Activated CD4-positive, alpha-beta T cell treated with anti-CD3 and anti-CD28 coated beads, Interleukin-2, amount 50 U/mL, for 1 hour (primary cell): ENCODE measurements around the gene TRMT5.

Source experiments
- DNase-seq: peaks from one replicate; pipeline ENCODE4 v3.0.0-alpha.2; 2020

The TRMT5 gene

GRCh38 chr14:60964904-60965303 is 16.0 kb downstream of the TRMT5 start:
- no peak for DNase-seq

GRCh38 chr14:60963761-60964160 is 17.1 kb downstream of the TRMT5 start:
- no peak for DNase-seq

GRCh38 chr14:60958146-60958545 is 22.7 kb downstream of the TRMT5 start:
- DNase-seq = no peak

GRCh38 chr14:60956632-60957031 is 24.2 kb downstream of the TRMT5 start:
- no peak for DNase-seq

GRCh38 chr14:60956202-60956601 is 24.7 kb downstream of the TRMT5 start:
- DNase-seq = no peak

GRCh38 chr14:60951776-60952435 is 29.0 kb downstream of the TRMT5 start:
- DNase-seq = no peak

GRCh38 chr14:60946773-60947172 is 34.1 kb downstream of the TRMT5 start:
- DNase-seq = no peak

- no peak for DNase-seq
Measured at GRCh38 chr14:60945984-60946383, 34.9 kb downstream of the TRMT5 start.

- DNase-seq = no peak
Measured at GRCh38 chr14:60944204-60944603, 36.7 kb downstream of the TRMT5 start.

- no peak for DNase-seq
Measured at GRCh38 chr14:60943637-60944032, 37.2 kb downstream of the TRMT5 start.

- DNase-seq = no peak
Measured at GRCh38 chr14:60935319-60935718, 45.6 kb downstream of the TRMT5 start.

- DNase-seq = no peak
Measured at GRCh38 chr14:60933920-60934655, 46.8 kb downstream of the TRMT5 start.

- no peak for DNase-seq
Measured at GRCh38 chr14:60931218-60931617, 49.7 kb downstream of the TRMT5 start.

- DNase-seq = no peak
Measured at GRCh38 chr14:60926002-60926401, 54.9 kb downstream of the TRMT5 start.

- no peak for DNase-seq
Measured at GRCh38 chr14:60925286-60925685, 55.6 kb downstream of the TRMT5 start.

GRCh38 chr14:60922050-60922449 is 58.8 kb downstream of the TRMT5 start:
- DNase-seq = no peak
